Subcutaneous abdominal adipose tissue (tissue), 5 donors: Measurements from ENCODE around the gene PDE4D.

Source experiments
- H3K27ac ChIP-seq: one replicate; pipeline ENCODE4 v1.7.0; 2013; ENCODE audit warnings: low read depth, mild to moderate bottlenecking, inconsistent platforms, low read length, moderate library complexity
- H3K27me3 ChIP-seq, 5 donors: one replicate each; pipeline ENCODE4 v1.7.0; 2013; ENCODE audit warnings: low read length in 5 of 5, inconsistent platforms in 1 of 5; ENCODE audit not compliant: control insufficient read depth in 5 of 5, insufficient read depth in 4 of 5
- H3K36me3 ChIP-seq, 5 donors: one replicate each; pipeline ENCODE4 v1.7.0; 2013; ENCODE audit warnings: low read length in 5 of 5; ENCODE audit not compliant: control insufficient read depth in 5 of 5, insufficient read depth in 5 of 5
- H3K4me1 ChIP-seq, 5 donors: one replicate each; pipeline ENCODE4 v1.7.0; 2013; ENCODE audit warnings: low read length in 5 of 5, mild to moderate bottlenecking in 3 of 5, moderate library complexity in 1 of 5; ENCODE audit not compliant: control insufficient read depth in 5 of 5, insufficient read depth in 5 of 5
- H3K4me3 ChIP-seq, 5 donors: one replicate each; pipeline ENCODE4 v1.7.0; 2013; ENCODE audit warnings: low read length in 5 of 5, low read depth in 1 of 5
- H3K9ac ChIP-seq, 5 donors: one replicate each; pipeline ENCODE4 v1.7.0; 2013; ENCODE audit warnings: low read length in 5 of 5, mild to moderate bottlenecking in 4 of 5, moderate library complexity in 3 of 5
- H3K9me3 ChIP-seq, 5 donors: one replicate each; pipeline ENCODE4 v1.7.0; 2013; ENCODE audit warnings: low read length in 5 of 5; ENCODE audit not compliant: control insufficient read depth in 5 of 5
- donor health status: healthy.
- donor health status: healthy.
- donor health status: healthy.
- donor health status: healthy.
- donor health status: healthy.

Gene PDE4D

GRCh38 chr5:59709346-59709821 is 184.1 kb downstream of the PDE4D start:
- H3K27me3 ChIP-seq: no peaks in the 10 kb centered on the region
- H3K4me1 ChIP-seq: peaks cover 0 to 13% (median 0%) of the 10 kb centered on the region in 5 donors
- no peak overlapping the region for H3K9ac ChIP-seq
- H3K27ac ChIP-seq: no peak overlapping the region
- H3K4me3 ChIP-seq: no peak overlapping the region
- no peaks in the 10 kb centered on the region for H3K36me3 ChIP-seq
- no peaks in the 10 kb centered on the region for H3K9me3 ChIP-seq

GRCh38 chr5:59704936-59705335 is 188.6 kb downstream of the PDE4D start:
- Histone ChIP-seq H3K9ac (no peak overlapping the region), H3K27ac (no peak overlapping the region), H3K4me1 (peaks cover 0 to 10% (median 0%) of the 10 kb centered on the region in 5 donors), H3K36me3 (no peaks in the 10 kb centered on the region), H3K27me3 (no peaks in the 10 kb centered on the region), H3K4me3 (no peak overlapping the region), H3K9me3 (no peaks in the 10 kb centered on the region)

- no peak overlapping the region for H3K27ac ChIP-seq
- H3K4me1 ChIP-seq: peaks cover 0 to 2% (median 0%) of the 10 kb centered on the region in 5 donors
- no peaks in the 10 kb centered on the region for H3K27me3 ChIP-seq
- H3K9me3 ChIP-seq: no peaks in the 10 kb centered on the region
- no peaks in the 10 kb centered on the region for H3K36me3 ChIP-seq
- no peak overlapping the region for H3K4me3 ChIP-seq
- H3K9ac ChIP-seq: no peak overlapping the region
Measured at GRCh38 chr5:59703789-59704188, 189.7 kb downstream of the PDE4D start.

GRCh38 chr5:59698207-59699178 is 195.0 kb downstream of the PDE4D start:
- no peaks in the 10 kb centered on the region for H3K9me3 ChIP-seq
- H3K4me1 ChIP-seq: peaks cover 0 to 2% (median 0%) of the 10 kb centered on the region in 5 donors
- H3K36me3 ChIP-seq: no peaks in the 10 kb centered on the region
- no peak overlapping the region for H3K4me3 ChIP-seq
- H3K9ac ChIP-seq: no peak overlapping the region
- H3K27me3 ChIP-seq: no peaks in the 10 kb centered on the region
- no peak overlapping the region for H3K27ac ChIP-seq

- Histone ChIP-seq H3K9me3 (no peaks in the 10 kb centered on the region), H3K27me3 (no peaks in the 10 kb centered on the region), H3K36me3 (no peaks in the 10 kb centered on the region), H3K4me1 (no peaks in the 10 kb centered on the region), H3K9ac (no peak overlapping the region), H3K4me3 (no peak overlapping the region), H3K27ac (no peak overlapping the region)
Measured at GRCh38 chr5:59694411-59694810, 199.1 kb downstream of the PDE4D start.

DNA sequence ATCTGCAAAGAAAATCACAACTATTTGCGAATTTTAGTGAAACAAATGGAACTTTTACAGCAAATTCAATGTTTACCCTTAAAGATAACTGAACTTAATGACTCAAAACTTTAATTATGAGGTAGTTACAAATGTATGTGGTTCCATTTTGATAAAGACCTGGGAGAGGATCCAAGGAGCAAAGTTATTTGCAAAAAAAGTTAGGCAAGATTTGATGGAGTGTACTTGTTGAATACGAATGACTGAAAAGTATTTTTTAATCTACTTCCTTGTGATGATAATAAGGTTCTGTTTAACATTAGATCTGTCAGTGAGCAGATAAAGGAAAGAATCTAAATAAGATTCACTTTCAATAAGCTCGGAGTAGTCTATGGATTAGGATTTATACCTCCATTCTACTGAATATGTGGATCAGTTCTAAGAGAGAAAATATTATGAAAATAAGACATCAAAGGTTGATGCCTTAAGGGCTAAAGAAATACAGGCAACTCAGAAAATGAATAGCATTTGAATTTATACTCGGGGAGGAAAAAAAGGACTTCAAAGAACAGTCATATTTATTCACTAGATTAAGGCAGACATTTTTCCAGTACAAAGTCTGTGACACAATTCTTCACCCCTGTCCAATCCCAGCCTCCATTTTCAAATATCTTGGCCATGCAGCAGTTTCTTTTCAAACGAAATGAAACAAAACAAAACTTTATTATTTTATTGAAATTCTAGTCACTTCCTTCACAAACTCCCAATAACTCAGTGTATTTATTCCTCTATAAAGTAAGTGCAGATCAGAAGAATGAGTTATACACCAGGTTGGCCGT is 199.8 kb downstream of the PDE4D start:
- Histone ChIP-seq H3K36me3 (no peaks in the 10 kb centered on the region), H3K4me3 (no peak overlapping the region), H3K9ac (no peak overlapping the region), H3K27ac (no peak overlapping the region), H3K9me3 (no peaks in the 10 kb centered on the region), H3K4me1 (no peaks in the 10 kb centered on the region), H3K27me3 (no peaks in the 10 kb centered on the region)

- H3K4me3 ChIP-seq: no peak overlapping the region
- H3K9me3 ChIP-seq: no peaks in the 10 kb centered on the region
- no peaks in the 10 kb centered on the region for H3K36me3 ChIP-seq
- no peak overlapping the region for H3K9ac ChIP-seq
- no peaks in the 10 kb centered on the region for H3K4me1 ChIP-seq
- H3K27me3 ChIP-seq: no peaks in the 10 kb centered on the region
- no peak overlapping the region for H3K27ac ChIP-seq
Measured at GRCh38 chr5:59685793-59686192, 207.7 kb downstream of the PDE4D start.

GRCh38 chr5:59685191-59685530 is 208.4 kb downstream of the PDE4D start:
- no peak overlapping the region for H3K27ac ChIP-seq
- no peak overlapping the region for H3K9ac ChIP-seq
- H3K36me3 ChIP-seq: no peaks in the 10 kb centered on the region
- H3K4me3 ChIP-seq: no peak overlapping the region
- H3K27me3 ChIP-seq: no peaks in the 10 kb centered on the region
- no peaks in the 10 kb centered on the region for H3K9me3 ChIP-seq
- H3K4me1 ChIP-seq: no peaks in the 10 kb centered on the region

DNA sequence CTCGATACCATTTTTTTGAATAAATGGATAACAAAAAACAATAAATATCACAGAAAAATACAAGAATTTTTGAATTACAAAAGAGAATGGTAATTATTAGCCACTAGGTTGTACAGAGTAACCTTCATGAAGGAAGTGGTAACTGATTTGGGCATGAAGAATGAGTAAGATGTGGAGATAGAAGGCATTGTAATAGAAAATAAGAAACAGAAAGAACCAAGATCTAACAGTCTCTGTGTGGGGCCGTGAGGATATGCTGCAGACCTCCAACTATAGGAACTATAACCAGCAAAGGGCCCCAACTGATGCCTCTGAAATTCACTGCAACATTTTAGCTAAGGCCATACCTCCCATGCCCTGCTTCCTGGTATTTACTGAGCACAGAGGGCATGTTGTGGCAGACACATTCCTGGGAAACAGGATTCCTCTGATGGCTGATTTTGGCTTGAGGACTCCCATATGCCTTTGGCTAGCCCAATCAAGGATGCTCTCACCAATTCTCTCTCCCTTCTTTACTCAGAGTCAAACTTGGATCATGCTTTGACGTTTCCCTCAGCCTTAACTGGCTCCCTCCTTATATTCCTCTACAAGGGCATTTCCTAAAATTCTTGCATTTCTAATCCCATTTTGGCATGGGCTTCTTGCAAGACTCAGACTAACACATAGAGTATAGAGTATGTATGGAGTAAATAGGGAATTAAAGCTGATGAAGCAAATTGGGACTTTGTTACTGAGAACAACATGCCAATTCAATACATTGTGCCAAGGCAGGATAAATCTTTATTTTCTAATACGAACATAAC is 208.9 kb downstream of the PDE4D start:
- no peaks in the 10 kb centered on the region for H3K4me1 ChIP-seq
- H3K9me3 ChIP-seq: no peaks in the 10 kb centered on the region
- no peak overlapping the region for H3K9ac ChIP-seq
- H3K36me3 ChIP-seq: no peaks in the 10 kb centered on the region
- H3K4me3 ChIP-seq: no peak overlapping the region
- no peaks in the 10 kb centered on the region for H3K27me3 ChIP-seq
- H3K27ac ChIP-seq: no peak overlapping the region
